Measurements from ENCODE around the gene SIPA1L3.

- TF ChIP-seq CTCF (conservative IDR thresholded peaks at IDR 0.05; ENCODE audit: low read depth in 2 of 2) (peak; percentile 95 to 98), ZNF462 (CRISPR knock-in tag; IDR thresholded peaks at IDR 0.05) (no peak), ETS1 (IDR thresholded peaks at IDR 0.05) (no peak), EZH2 (IDR thresholded peaks at IDR 0.05; ENCODE audit: low read depth, unreplicated experiment) (no peak), CREB1 (CRISPR knock-in tag; IDR thresholded peaks at IDR 0.05; ENCODE audit: low read depth) (no peak), REST (IDR thresholded peaks at IDR 0.05; ENCODE audit: unreplicated experiment) (no peak), POLR2AphosphoS5 (IDR thresholded peaks at IDR 0.05; ENCODE audit: low read depth) (no peak), EZH2phosphoT487 (IDR thresholded peaks at IDR 0.05; ENCODE audit: unreplicated experiment) (no peak), ZNF114 (CRISPR knock-in tag; IDR thresholded peaks at IDR 0.05) (no peak)
These were observed 4.3 kb upstream of the SIPA1L3 start for GRCh38 chr19:37902668-37903067.

Measured in GM23338 (cell line).